GM21515 (cell line): Measurements from ENCODE around the gene OXSR1.
"Not testable (repeated sequence)": the region's sequence is repeated elsewhere in the genome, so short reads cannot be mapped to it uniquely, and the experiment has no call there.

Source experiments
- ATAC-seq: cut with Tn5 transposase; IDR thresholded peaks from one replicate; pipeline ENCODE4 v1.9.1; 2021; ENCODE audit not compliant: unreplicated experiment

OXSR1 gene

GRCh38 chr3:38141173-38141951 is 24.0 kb upstream of the OXSR1 start:
- no peak for ATAC-seq

GRCh38 chr3:38141952-38142273 is 23.4 kb upstream of the OXSR1 start:
- no peak for ATAC-seq

- ATAC-seq, result no peak
Observed at GRCh38 chr3:38142959-38143358, 22.4 kb upstream of the OXSR1 start.

GRCh38 chr3:38143511-38143910 is 21.8 kb upstream of the OXSR1 start:
- ATAC-seq, result no peak

- no peak for ATAC-seq
Observed at GRCh38 chr3:38146504-38146903, 18.8 kb upstream of the OXSR1 start.

- no peak for ATAC-seq
Observed at GRCh38 chr3:38147421-38147820, 17.9 kb upstream of the OXSR1 start.

GRCh38 chr3:38148311-38148882 is 16.9 kb upstream of the OXSR1 start:
- ATAC-seq, result no peak

- ATAC-seq, result no peak
Observed at GRCh38 chr3:38149708-38150107, 15.6 kb upstream of the OXSR1 start.

- no peak for ATAC-seq
Observed at GRCh38 chr3:38150780-38151528, 14.4 kb upstream of the OXSR1 start.

GRCh38 chr3:38151667-38152265 is 13.6 kb upstream of the OXSR1 start:
- no peak for ATAC-seq

- no peak for ATAC-seq
Observed at GRCh38 chr3:38152609-38153008, 12.7 kb upstream of the OXSR1 start.

- no peak for ATAC-seq
Observed at GRCh38 chr3:38153221-38153620, 12.1 kb upstream of the OXSR1 start.

- ATAC-seq, result no peak
Observed at GRCh38 chr3:38154033-38154494, 11.3 kb upstream of the OXSR1 start.

- ATAC-seq, result no peak
Observed at GRCh38 chr3:38154625-38155255, 10.6 kb upstream of the OXSR1 start.

- ATAC-seq, result no peak
Observed at GRCh38 chr3:38155825-38156224, 9.5 kb upstream of the OXSR1 start.

- ATAC-seq, result no peak
Observed at GRCh38 chr3:38157117-38157516, 8.2 kb upstream of the OXSR1 start.

- no peak for ATAC-seq
Observed at GRCh38 chr3:38157595-38157994, 7.7 kb upstream of the OXSR1 start.

GRCh38 chr3:38158472-38158871 is 6.9 kb upstream of the OXSR1 start:
- ATAC-seq, result no peak

- not testable (repeated sequence) for ATAC-seq
Observed at GRCh38 chr3:38160704-38161103, 4.6 kb upstream of the OXSR1 start.

- ATAC-seq, result no peak
Observed at GRCh38 chr3:38163117-38163840, 2.1 kb upstream of the OXSR1 start.
